ENCODE measurements around the gene RBFOX2. TPM values are rescaled to one million over a fixed set of nuclear protein-coding genes. Genes with fewer than 3 reads are reported as not detected.

Gene RBFOX2
- total and polyA plus RNA-seq, 2 experiments from 2014 or later = 299 to 339 TPM

- Histone ChIP-seq H3K9me3 (ENCODE audit: low read depth) (no peaks in the 10 kb centered on the region), H3K36me3 (no peaks in the 10 kb centered on the region), H3K4me3 (no peak overlapping the region), H3K4me1 (ENCODE audit: low read depth) (peaks cover 49% of the 10 kb centered on the region), H3K27me3 (no peaks in the 10 kb centered on the region), H3K27ac (peak overlapping the region; percentile 22)
- DNase-seq (ENCODE audit: low read depth in 1 of 2, low spot score in 1 of 2) = no peak
- TF ChIP-seq CTCF (IDR thresholded peaks at IDR 0.05; ENCODE audit: low read depth, low read length) = no peak
Measured at GRCh38 chr22:35844886-35845285, 183.7 kb downstream of the RBFOX2 start.

GRCh38 chr22:35842954-35843353 is 185.7 kb downstream of the RBFOX2 start:
- Histone ChIP-seq H3K4me3 (no peak overlapping the region), H3K27ac (peak overlapping the region; percentile 79), H3K36me3 (no peaks in the 10 kb centered on the region), H3K27me3 (no peaks in the 10 kb centered on the region), H3K9me3 (ENCODE audit: low read depth) (no peaks in the 10 kb centered on the region), H3K4me1 (ENCODE audit: low read depth) (peaks cover 30% of the 10 kb centered on the region)
- DNase-seq (ENCODE audit: low read depth in 1 of 2, low spot score in 1 of 2) = peak; percentile 39 to 48
- TF ChIP-seq CTCF (IDR thresholded peaks at IDR 0.05; ENCODE audit: low read depth, low read length) = peak; percentile 64

- Histone ChIP-seq H3K4me1 (ENCODE audit: low read depth) (peaks cover 26% of the 10 kb centered on the region), H3K27me3 (no peaks in the 10 kb centered on the region), H3K27ac (peak overlapping the region; percentile 79), H3K36me3 (no peaks in the 10 kb centered on the region), H3K9me3 (ENCODE audit: low read depth) (no peaks in the 10 kb centered on the region), H3K4me3 (no peak overlapping the region)
- no peak for DNase-seq (ENCODE audit: low read depth in 1 of 2, low spot score in 1 of 2)
- no peak for TF ChIP-seq CTCF (IDR thresholded peaks at IDR 0.05; ENCODE audit: low read depth, low read length)
Measured at GRCh38 chr22:35842519-35842913, 186.1 kb downstream of the RBFOX2 start.

- DNase-seq (ENCODE audit: low read depth in 1 of 2, low spot score in 1 of 2) = no peak
- TF ChIP-seq CTCF (IDR thresholded peaks at IDR 0.05; ENCODE audit: low read depth, low read length) = no peak
- no peaks in the 10 kb centered on the region for H3K36me3 ChIP-seq
- H3K27ac ChIP-seq = peak overlapping the region; percentile 79
- H3K27me3 ChIP-seq = no peaks in the 10 kb centered on the region
- no peak overlapping the region for H3K4me3 ChIP-seq
- no peaks in the 10 kb centered on the region for H3K9me3 ChIP-seq (ENCODE audit: low read depth)
- peaks cover 26% of the 10 kb centered on the region for H3K4me1 ChIP-seq (ENCODE audit: low read depth)
Measured at GRCh38 chr22:35841907-35842518, 186.6 kb downstream of the RBFOX2 start.

- no peaks in the 10 kb centered on the region for H3K27me3 ChIP-seq
- H3K36me3 ChIP-seq = no peaks in the 10 kb centered on the region
- H3K4me3 ChIP-seq = peak overlapping the region; percentile 90
- peaks cover 33% of the 10 kb centered on the region for H3K4me1 ChIP-seq (ENCODE audit: low read depth)
- H3K9me3 ChIP-seq (ENCODE audit: low read depth) = no peaks in the 10 kb centered on the region
- no peak for TF ChIP-seq CTCF (IDR thresholded peaks at IDR 0.05; ENCODE audit: low read depth, low read length)
- H3K27ac ChIP-seq = peak overlapping the region; percentile 91
- DNase-seq (ENCODE audit: low read depth in 1 of 2, low spot score in 1 of 2) = peak; percentile 92 to 98
Measured at GRCh38 chr22:35840302-35840739, 188.3 kb downstream of the RBFOX2 start.

Measured in cardiac muscle cell (in vitro differentiated cells and primary cell).